Activated naive CD4-positive, alpha-beta T cell treated with Interleukin-2 at 50 U/mL for 16 hours (primary cell): ENCODE data around the gene KDM8.
"Not testable (repeated sequence)": the region's sequence is repeated elsewhere in the genome, so short reads cannot be mapped to it uniquely, and the experiment has no call there.

Experiments
- DNase-seq: peaks from one replicate; pipeline ENCODE4 v3.0.0-alpha.2; 2020

The KDM8 gene

DNA sequence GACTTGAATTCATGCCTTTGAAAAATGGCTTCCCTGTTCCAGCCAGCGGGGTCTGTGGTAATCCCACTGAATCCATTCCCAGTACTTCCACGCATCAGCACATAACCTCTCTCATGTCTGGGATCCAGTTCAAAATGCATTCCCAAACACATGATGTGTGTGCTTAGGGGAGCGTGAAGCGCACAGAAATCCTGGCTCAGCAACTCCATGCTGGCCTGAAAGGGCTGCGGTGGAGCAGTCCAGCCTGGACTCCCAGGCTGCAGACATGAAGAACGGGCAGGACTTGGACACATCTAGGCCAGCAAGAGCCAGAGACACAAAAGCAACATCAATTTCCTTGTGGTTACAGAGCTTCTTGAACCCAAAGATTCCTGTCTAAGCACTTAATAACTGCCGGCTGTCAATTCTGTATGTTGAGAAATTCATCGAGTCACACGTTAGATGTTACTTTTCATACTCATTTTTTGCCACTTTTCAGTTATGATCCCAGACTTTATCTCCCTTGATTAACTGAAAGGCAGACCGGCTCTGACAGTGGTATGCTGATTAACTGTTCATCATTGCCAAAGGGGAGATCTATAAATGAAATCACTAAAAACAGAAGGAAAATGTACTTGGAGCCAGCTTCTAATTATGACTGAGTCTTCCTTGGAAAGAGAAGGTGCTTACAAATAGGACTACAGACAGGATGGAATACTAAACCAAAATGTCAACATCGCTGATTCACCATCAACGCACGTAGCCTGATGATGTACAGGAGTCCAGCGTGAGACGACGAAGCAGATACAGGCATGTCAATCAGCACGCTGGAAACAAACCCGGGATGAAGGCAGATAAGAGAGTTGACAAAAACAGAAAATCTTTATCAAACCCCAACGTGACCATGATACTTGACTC is 42.2 kb downstream of the KDM8 start:
- DNase-seq = peak; percentile 61

DNA sequence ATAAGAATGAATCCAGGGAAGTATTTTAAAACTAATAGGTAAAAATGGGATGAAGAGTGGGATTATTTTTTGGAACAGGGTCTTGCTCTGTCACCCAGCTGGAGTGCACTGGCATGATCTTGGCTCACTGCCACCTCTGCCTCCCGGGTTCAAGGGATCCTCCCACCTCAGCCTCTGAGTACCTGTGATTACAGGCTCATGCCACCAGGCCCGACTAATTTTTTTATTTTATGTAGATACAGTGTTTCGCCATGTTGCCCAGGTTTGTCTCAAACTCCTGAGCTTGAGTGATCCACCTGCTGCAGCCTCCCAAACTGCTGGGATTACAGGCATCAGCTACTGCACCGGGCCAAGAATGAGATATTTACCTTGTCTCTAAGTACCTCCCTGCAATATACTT is 43.1 kb downstream of the KDM8 start:
- no peak for DNase-seq

DNA sequence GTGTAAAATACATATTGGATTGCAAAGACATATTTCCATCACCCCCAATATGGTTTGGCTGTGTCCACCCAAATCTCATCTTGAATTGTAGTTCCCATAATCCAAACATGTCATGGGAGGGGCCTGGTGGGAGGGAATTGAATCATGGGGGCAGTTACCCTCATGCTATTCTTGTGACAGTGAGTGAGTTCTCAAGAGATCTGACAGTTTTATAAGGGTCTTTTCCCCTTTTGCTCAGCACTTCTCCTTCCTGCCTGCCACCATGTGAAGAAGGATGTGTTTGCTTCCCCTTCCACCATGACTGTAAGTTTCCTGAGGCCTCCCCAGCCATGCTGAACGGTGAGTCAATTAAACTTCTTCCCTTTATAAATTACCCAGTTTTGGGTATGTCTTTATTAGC is 43.8 kb downstream of the KDM8 start:
- not testable (repeated sequence) for DNase-seq

DNA sequence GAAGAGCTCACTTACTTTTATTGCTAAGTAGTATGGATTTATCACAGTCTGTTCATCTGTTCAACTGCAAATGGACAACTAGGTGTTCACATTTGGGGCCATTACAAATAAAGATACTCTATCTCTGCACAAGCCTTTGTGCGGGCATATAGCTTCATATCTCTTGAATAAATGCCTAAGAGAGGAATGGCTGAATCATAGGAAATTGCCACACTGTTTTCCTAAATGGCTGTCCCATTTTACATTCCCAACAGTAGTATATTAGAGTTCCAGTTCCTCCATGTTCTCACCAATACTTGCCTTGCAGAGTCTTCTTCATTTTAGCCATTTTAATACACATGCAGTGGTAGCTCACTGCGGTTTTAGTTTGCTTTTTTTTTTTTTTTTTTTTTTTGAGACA is 44.7 kb downstream of the KDM8 start:
- no peak for DNase-seq

- DNase-seq = not testable (repeated sequence)
These were observed 45.6 kb downstream of the KDM8 start for GRCh38 chr16:27248886-27249285.

DNA sequence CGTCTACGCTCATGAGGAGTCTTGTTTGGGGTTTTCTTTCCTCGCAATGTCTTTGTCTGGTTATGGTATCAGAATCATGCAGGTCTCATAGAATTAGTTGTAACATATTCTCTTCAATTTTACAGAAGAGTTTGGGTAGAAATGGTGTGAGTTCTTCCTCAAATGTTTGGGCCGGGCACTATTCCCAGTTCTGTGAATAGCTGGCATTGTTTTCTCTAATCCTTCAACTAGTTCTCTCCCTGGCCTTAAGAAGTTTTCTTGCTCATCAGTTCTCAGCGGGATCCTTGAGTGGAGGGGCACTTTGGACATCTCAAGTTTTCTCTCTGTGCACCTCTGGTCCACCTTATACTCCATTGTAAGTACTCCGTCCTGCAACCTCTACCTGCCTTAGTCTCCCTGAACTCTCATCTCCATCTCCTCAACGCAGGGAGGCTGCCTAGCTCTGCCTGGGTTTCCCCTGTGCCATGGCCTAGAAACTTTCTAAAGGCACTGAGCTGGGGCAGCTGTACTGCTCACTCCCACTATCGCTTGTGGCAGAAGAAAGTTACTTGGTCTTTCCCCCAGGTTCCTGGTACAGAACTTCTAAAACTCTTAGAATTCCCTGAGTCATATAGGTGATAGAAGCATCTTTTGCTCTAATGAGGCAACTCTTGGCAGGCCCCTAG is 48.3 kb downstream of the KDM8 start:
- DNase-seq = no peak

GRCh38 chr16:27252206-27252585 is 48.9 kb downstream of the KDM8 start:
- DNase-seq = no peak

- no peak for DNase-seq
These were observed 50.2 kb downstream of the KDM8 start for GRCh38 chr16:27253526-27253930.

- peak; percentile 29 for DNase-seq
These were observed 51.0 kb downstream of the KDM8 start for GRCh38 chr16:27254262-27254811.

DNA sequence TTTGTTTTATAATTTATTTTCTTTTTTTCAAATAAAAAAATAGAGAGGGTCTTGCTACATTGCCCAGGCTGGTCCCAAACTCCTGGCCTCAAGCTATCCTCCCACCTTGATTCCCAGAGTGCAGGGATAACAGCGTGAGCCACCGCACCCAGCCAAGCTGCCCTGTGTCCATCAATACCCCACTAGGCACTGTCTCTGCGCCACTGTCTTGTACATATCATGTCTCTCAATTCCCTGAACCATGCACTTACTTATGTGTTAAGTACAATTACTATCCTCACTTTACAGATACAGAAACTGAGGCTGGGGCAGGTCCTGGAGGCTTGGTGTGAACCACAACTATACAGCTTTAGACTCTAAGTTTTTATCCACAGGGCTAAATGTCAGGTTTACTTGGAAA is 53.5 kb downstream of the KDM8 start:
- DNase-seq = no peak

DNA sequence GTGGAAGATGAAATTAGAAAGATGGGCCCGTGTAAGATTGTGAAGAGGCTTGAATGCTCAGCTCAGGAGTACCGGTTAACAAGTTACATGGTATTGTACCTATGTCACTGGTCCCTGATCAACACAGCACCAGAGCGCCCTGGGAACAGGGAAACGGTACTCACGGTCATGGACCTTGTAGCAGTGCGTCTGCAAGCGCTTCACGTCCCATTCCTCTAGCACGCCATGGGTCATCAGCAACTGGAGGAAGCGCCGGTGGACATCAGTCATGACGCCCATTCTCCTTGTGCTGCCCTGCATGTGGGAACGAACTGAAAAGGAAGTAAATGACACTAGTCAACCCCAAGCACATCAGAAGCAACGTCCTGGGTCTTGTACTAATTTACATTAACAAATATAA is 53.9 kb downstream of the KDM8 start:
- DNase-seq = no peak

DNA sequence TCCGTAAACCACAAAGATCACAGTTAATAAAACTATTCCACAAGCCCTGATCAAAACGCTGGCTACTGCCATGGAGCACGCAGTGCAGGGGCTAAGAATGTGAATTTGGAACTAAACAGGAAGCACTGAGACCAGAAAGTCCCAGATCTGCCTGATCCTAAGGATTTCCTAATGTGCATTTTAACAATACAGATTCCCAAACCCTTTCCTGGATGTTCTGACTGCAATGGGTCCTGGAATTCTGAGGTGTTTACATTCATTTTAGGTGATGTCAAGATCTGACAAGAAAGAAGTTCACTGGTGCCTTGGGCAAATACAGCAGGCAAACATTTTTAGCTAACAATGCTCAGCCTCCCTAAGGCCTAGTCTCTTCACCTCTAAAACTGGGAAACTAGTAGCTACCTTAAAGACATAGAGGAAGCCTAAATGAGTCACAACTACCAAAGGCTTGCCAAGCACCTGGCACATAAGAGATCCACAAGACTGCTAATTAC is 55.0 kb downstream of the KDM8 start:
- DNase-seq = no peak

- no peak for DNase-seq
These were observed 56.4 kb downstream of the KDM8 start for GRCh38 chr16:27259710-27260109.

DNA sequence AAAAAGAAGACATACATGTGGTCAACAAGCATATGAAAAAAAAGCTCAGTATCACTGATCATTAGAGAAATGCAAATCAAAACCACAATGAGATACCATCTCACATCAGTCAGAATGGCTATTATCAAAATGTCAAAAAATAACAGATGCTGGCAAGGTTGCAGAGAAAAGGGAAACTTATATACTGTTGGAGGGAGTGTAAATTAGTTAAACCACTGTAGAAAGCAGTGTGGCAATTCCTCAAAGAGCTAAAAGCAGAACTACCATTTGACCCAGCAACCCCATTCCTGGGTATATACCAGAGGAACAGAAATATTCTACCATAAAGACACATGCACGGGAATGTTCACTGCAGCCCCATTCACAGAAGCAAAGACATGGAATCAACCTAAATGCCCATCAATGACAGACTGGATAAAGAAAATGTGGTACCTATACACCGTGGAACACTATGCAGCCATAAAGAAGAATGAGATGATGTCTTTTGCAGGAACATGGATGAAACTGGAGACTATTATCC is 59.6 kb downstream of the KDM8 start:
- DNase-seq = not testable (repeated sequence)

- no peak for DNase-seq
These were observed 60.8 kb downstream of the KDM8 start for GRCh38 chr16:27264151-27264550.

DNA sequence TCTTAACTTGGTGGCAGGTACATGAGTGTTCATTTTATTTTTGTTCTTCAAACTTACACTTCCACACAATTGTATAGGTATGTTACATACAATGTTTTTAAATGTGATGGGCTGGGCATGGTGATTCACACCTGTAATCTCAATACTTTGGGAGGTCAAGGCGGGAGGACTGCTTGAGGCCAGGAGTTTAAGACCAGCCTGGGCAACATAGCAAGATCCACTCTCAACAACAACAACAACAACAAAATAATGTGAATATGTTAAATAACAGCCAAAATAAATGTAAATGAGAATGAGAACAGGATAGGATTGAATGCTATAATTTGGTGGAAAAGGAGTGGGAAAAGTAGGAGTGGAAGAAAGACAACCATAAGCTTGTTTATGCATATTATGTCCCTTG is 62.7 kb downstream of the KDM8 start:
- no peak for DNase-seq

DNA sequence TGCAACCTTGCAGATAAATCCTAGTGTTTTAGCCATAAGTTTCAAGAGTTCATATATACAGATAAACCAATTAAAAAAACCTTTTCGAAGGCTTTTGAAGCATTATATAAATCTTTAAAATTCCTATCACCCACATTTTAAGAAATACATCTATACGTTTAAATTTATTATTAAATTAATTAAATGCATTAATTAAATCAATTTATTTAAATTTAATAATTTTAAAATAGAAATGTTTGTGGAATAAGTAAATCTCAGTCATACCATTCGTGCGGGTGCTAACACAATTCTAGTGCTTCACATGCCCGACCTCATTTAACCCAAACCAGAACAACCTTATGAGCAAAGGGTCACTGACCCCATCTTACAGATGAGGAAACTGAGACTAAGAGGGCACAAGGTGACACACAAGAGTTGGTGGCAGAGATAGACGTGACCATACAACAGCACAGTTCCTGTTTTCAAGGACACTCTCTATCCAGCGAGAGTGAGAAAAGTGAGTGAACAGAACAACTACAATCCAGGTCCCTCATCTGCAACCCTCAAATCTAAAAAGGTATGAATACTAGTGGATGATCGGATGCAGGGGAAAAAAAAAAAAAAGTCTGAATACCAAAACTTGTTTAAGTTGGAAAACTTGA is 63.8 kb downstream of the KDM8 start:
- DNase-seq = no peak

DNA sequence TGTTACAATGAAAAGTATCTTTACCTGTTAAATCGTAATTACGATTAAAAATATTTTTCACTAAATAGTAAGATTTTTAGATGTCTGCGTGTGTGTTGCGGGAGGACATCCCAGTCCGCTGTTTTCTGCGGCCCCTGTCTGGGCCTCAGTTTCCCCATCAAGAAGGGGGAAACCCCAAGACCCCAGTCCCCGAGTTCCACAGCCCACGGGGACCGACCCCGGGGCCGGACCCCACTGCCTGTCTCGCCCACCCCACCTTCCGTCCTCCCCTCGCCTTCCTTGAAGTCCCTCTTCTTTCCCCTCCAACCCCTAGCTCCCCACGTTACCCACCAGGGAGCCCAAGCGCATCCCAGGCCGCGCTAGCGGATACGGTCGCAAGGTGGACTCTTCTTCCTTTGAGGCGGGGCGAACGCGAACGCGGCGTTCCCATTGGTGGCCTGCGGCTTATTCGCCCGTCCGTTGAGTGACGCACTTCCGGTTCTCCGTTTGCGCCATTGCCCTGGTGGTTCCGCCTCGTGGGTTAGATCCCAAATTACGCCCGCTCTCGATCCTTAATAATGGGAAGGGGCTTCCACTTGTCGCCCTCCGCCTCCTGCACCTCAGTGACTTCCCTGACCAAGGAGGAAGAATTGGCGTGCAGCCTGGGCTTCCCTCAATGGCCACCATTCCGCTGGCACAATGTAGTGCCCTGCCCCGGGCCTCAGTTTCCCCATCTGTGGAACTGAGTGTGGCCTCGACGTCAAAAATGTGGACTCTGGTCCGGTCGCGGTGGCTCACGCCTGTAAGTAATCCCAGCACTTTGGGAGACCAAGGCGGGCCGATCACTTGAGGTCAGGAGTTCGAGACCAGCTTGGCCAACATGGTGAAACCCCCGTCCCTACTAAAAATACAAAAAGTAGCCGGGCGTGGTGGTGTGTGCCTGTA is 65.3 kb downstream of the KDM8 start, which contains the start of gene NSMCE1:
TSS of gene NSMCE1 (minus strand) at position 397 of the 924 bp plus-strand sequence. CDS start 11,202 bp downstream, outside the sequence.
- DNase-seq = peak; percentile 98

- no peak for DNase-seq
These were observed 66.2 kb downstream of the KDM8 start for GRCh38 chr16:27269300-27270150.

DNA sequence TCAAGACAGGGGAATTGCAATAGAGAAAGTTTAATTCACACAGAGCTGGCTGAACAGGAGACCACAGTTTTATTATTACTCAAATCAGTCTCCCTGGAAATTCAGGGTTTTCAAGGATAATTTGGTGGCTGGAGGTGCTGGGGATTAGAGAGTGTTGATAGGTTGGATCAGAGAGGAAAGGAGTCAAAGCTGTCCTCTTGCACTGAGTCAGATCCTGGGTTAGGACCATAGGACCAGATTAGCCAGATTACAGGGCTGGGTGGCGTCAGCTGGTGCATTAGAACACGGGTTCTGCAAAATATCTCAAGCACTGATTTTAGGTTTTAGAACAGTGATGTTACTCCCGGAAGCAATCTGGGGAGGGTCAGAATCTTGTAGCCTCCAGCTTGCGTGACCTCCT is 67.0 kb downstream of the KDM8 start:
- DNase-seq = no peak
